Lung (tissue), 16 donors: ENCODE data around the gene CCND2. TPM values are rescaled to one million over a fixed set of nuclear protein-coding genes. Genes with fewer than 3 reads are reported as not detected.
A peak's percentile ranks its signal among the peaks of the same experiment; 100 is the strongest.

ENCODE experiments used
- ATAC-seq: fragments of 200-7000 bp; cut with Tn5 transposase; one replicate; pipeline ENCODE4 v1.9.1; 2020; ENCODE audit warnings: moderate number of reproducible peaks; ENCODE audit not compliant: insufficient read depth, low FRiP score
- DNase-seq, 3 donors: peaks; one replicate each; pipeline ENCODE4 v3.0.0-alpha.2; 2013 to 2017
- H3K27ac ChIP-seq, 2 donors: one replicate each; pipeline ENCODE4 v1.5.1; 2013; ENCODE audit warnings: mild to moderate bottlenecking in 2 of 2, moderate library complexity in 2 of 2, control low read depth in 1 of 2, inconsistent platforms in 1 of 2, low read depth in 1 of 2, low read length in 1 of 2
- H3K27me3 ChIP-seq, 3 donors: one replicate each; pipeline ENCODE4 v1.5.1; 2013; ENCODE audit warnings: low read length in 2 of 3; ENCODE audit not compliant: control insufficient read depth in 3 of 3, insufficient read depth in 3 of 3
- H3K36me3 ChIP-seq, 4 donors: one replicate each; pipeline ENCODE4 v1.5.1; 2013; ENCODE audit warnings: low read length in 4 of 4, mild to moderate bottlenecking in 1 of 4, moderate library complexity in 1 of 4; ENCODE audit not compliant: control insufficient read depth in 4 of 4, insufficient read depth in 4 of 4
- H3K4me1 ChIP-seq, 5 donors: one replicate each; pipeline ENCODE4 v1.5.1; 2013; ENCODE audit warnings: low read length in 5 of 5, mild to moderate bottlenecking in 2 of 5, moderate library complexity in 1 of 5; ENCODE audit not compliant: control insufficient read depth in 5 of 5, insufficient read depth in 5 of 5
- H3K4me3 ChIP-seq: one replicate; pipeline ENCODE4 v1.5.1; 2013; ENCODE audit warnings: mild to moderate bottlenecking, control low read depth, moderate library complexity
- H3K9ac ChIP-seq, 2 donors: one replicate each; pipeline ENCODE4 v1.5.1; 2013; ENCODE audit warnings: low read length in 2 of 2, control low read depth in 1 of 2; ENCODE audit not compliant: insufficient read depth in 1 of 2
- H3K9me3 ChIP-seq, 4 donors: one replicate each; pipeline ENCODE4 v1.5.1; 2013; ENCODE audit warnings: low read length in 3 of 4, mild to moderate bottlenecking in 1 of 4, moderate library complexity in 1 of 4; ENCODE audit not compliant: control insufficient read depth in 4 of 4, insufficient read depth in 3 of 4
- CTCF ChIP-seq: IDR thresholded peaks from 2 replicates; pipeline ENCODE4 v1.5.1; 2012; ENCODE audit warnings: mild to moderate bottlenecking; ENCODE audit errors: control extremely low read depth, extremely low read depth
- WGBS, 2 donors: extraction: QIAGEN DNeasy Blood & Tissue Kit; methylation state at CpG; one replicate each; pipeline ENCODE4 v1.1.7; 2013; 5-methylcytosine and 5-hydroxymethylcytosine counted together
- long read RNA-seq, 5 donors: transcript quantifications; one replicate each; lab custom pipeline, GENCODE V29; 2026
- polyA plus RNA-seq, 2 donors: library from polyadenylated mRNA; stranded (reverse); fragments of 200-250 nt; gene quantifications; one replicate each; pipeline ENCODE4 v1.2.1, GENCODE V29; 2013
- total RNA-seq, 2 donors: library from RNA; depleted of rRNA in 1 of 2; stranded (reverse); fragments of >200 nt in 1 of 2; gene quantifications; one replicate each; pipeline ENCODE4 v1.2.1, GENCODE V29; 2014 to 2021
- donor health status: control.
- donor health status: control.
- donor health status: Bipolar disorder and iron deficiency.
- donor health status: healthy.
- donor health status: DM: yes; HTN: yes; CAD: no.

CCND2 gene
- 100 to 1,000 TPM in 1 of 2 donors, 10 to 100 TPM in 1; 93.9 to 113 TPM for total RNA-seq
- polyA plus RNA-seq: 1 to 10 TPM; 6.1 to 9.5 TPM
- long read RNA-seq, donor 1, full-length matches to known transcripts: 6 of 6 reads
- long read RNA-seq, donor 1, partial matches to known transcripts: 0 of 6 reads
- long read RNA-seq, donor 1, other reads (novel, unspliced or antisense): 0 of 6 reads
- long read RNA-seq, donor 2, full-length matches to known transcripts: 1 of 19 reads
- long read RNA-seq, donor 2, partial matches to known transcripts: 18 of 19 reads
- long read RNA-seq, donor 2, other reads (novel, unspliced or antisense): 0 of 19 reads
- long read RNA-seq, donor 3, full-length matches to known transcripts: 8 of 62 reads
- long read RNA-seq, donor 3, partial matches to known transcripts: 54 of 62 reads
- long read RNA-seq, donor 3, other reads (novel, unspliced or antisense): 0 of 62 reads
- long read RNA-seq, donor 4, full-length matches to known transcripts: 6 of 6 reads
- long read RNA-seq, donor 4, partial matches to known transcripts: 0 of 6 reads
- long read RNA-seq, donor 4, other reads (novel, unspliced or antisense): 0 of 6 reads
- long read RNA-seq, donor 5, full-length matches to known transcripts: 16 of 22 reads
- long read RNA-seq, donor 5, partial matches to known transcripts: 6 of 22 reads
- long read RNA-seq, donor 5, other reads (novel, unspliced or antisense): 0 of 22 reads

- H3K9me3 ChIP-seq: no peaks in the 10 kb centered on the region
- peak within 1 kb of the TSS; percentile 65 to 81 for H3K9ac ChIP-seq
- 0 to 1% methylated on average over 43 to 52 of the region's 52 CpGs for WGBS, 2 donors
- H3K36me3 ChIP-seq: peaks cover 0 to 15% (median 6%) of the 10 kb centered on the region in 4 donors
- DNase-seq (peak; percentile 97 to 99 (median 98)), ATAC-seq (peak; percentile 42)
- peak within 1 kb of the TSS; percentile 90 to 92 for H3K27ac ChIP-seq
- H3K27me3 ChIP-seq: peaks cover 0 to 12% (median 7%) of the 10 kb centered on the region in 3 donors
- peaks cover 5 to 48% (median 18%) of the 10 kb centered on the region in 5 donors for H3K4me1 ChIP-seq
- H3K4me3 ChIP-seq: peak within 1 kb of the TSS; percentile 72
- no peak for TF ChIP-seq CTCF
Observed at GRCh38 chr12:4273652-4274395, at the start of gene CCND2. TSS of gene CCND2 (plus strand) at chr12:4273762. CDS start at chr12:4274041, 279 bp downstream.

- DNase-seq (no peak), ATAC-seq (no peak)
- no peak overlapping the region for H3K27ac ChIP-seq
- no peaks in the 10 kb centered on the region for H3K36me3 ChIP-seq
- peaks cover 0 to 5% (median 0%) of the 10 kb centered on the region in 3 donors for H3K27me3 ChIP-seq
- no peak overlapping the region for H3K4me3 ChIP-seq
- H3K9me3 ChIP-seq: peaks cover 0 to 2% (median 0%) of the 10 kb centered on the region in 4 donors
- WGBS, 2 donors: 47 to 59% methylated on average over 15 of the region's 15 CpGs
- TF ChIP-seq CTCF: no peak
- peaks cover 0 to 13% (median 0%) of the 10 kb centered on the region in 5 donors for H3K4me1 ChIP-seq
- H3K9ac ChIP-seq: no peak overlapping the region
Observed at GRCh38 chr12:4224206-4224889, 49.2 kb upstream of the CCND2 start.

- TF ChIP-seq CTCF: no peak
- H3K4me1 ChIP-seq: peaks cover 0 to 12% (median 0%) of the 10 kb centered on the region in 5 donors
- no peak overlapping the region for H3K27ac ChIP-seq
- peaks cover 0 to 2% (median 0%) of the 10 kb centered on the region in 4 donors for H3K9me3 ChIP-seq
- peaks cover 0 to 5% (median 0%) of the 10 kb centered on the region in 3 donors for H3K27me3 ChIP-seq
- no peaks in the 10 kb centered on the region for H3K36me3 ChIP-seq
- 92% methylated on average over 3 of the region's 3 CpGs for WGBS, 2 donors
- ATAC-seq (no peak), DNase-seq (no peak)
- no peak overlapping the region for H3K4me3 ChIP-seq
- no peak overlapping the region for H3K9ac ChIP-seq
Observed at GRCh38 chr12:4225571-4225970, 48.0 kb upstream of the CCND2 start.
